SK-N-SH treated with all-trans-retinoic acid at 6 μM for 48 hours (cell line): ENCODE measurements around the gene CD96.

Experiments
- ATAC-seq: fragments of 200-7000 bp; cut with Tn5 transposase; 3 replicates; pipeline ENCODE4 v1.9.1; 2020; ENCODE audit warnings: mild to moderate bottlenecking, moderate library complexity
- ARNTL ChIP-seq: fragments of 450-650 bp; formaldehyde crosslinking; IDR thresholded peaks from 2 replicates; pipeline ENCODE4 v1.5.0; 2020; ENCODE audit warnings: low read depth, mild to moderate bottlenecking, moderate library complexity, borderline replicate concordance
- CSDC2 ChIP-seq: fragments of 250-450 bp; sonication (Bioruptor Pico); IDR thresholded peaks from 2 replicates; pipeline ENCODE4 v1.5.0; 2020; ENCODE audit warnings: mild to moderate bottlenecking, moderate library complexity
- ISL1 ChIP-seq: fragments of 250-450 bp; sonication (Bioruptor Pico); IDR thresholded peaks from 2 replicates; pipeline ENCODE4 v2.1.2; 2022; ENCODE audit warnings: mild to moderate bottlenecking, moderate library complexity
- OSR1 ChIP-seq: fragments of 250-450 bp; sonication (Bioruptor Pico); IDR thresholded peaks from 2 replicates; pipeline ENCODE4 v1.8.0; 2022; ENCODE audit warnings: moderate library complexity, mild to moderate bottlenecking, inconsistent platforms
- PPARA ChIP-seq: fragments of 250-450 bp; sonication (Bioruptor Pico); IDR thresholded peaks from 2 replicates; pipeline ENCODE4 v1.5.0; 2020; ENCODE audit warnings: mild to moderate bottlenecking, borderline replicate concordance
- RARB ChIP-seq: fragments of 250-450 bp; sonication (Bioruptor Pico); IDR thresholded peaks from 2 replicates; pipeline ENCODE4 v1.8.0; 2021; ENCODE audit warnings: mild to moderate bottlenecking, moderate library complexity
- SNAI2 ChIP-seq: fragments of 250-450 bp; sonication (Bioruptor Pico); IDR thresholded peaks from 2 replicates; pipeline ENCODE4 v1.5.0; 2020; ENCODE audit warnings: mild to moderate bottlenecking, moderate library complexity
- TOX ChIP-seq: fragments of 250-450 bp; sonication (Bioruptor Pico); IDR thresholded peaks from 2 replicates; pipeline ENCODE4 v1.8.0; 2021; ENCODE audit warnings: mild to moderate bottlenecking, moderate library complexity, borderline replicate concordance
- ZFP30 ChIP-seq: fragments of 450-650 bp; formaldehyde crosslinking; IDR thresholded peaks from 2 replicates; pipeline ENCODE4 v1.5.0; 2022; ENCODE audit warnings: mild to moderate bottlenecking, moderate library complexity
- ZNF70 ChIP-seq: fragments of 450-650 bp; formaldehyde crosslinking; IDR thresholded peaks from 2 replicates; pipeline ENCODE4 v1.5.0; 2020; ENCODE audit warnings: mild to moderate bottlenecking, moderate library complexity
- ZNF8 ChIP-seq: fragments of 450-650 bp; formaldehyde crosslinking; IDR thresholded peaks from 2 replicates; pipeline ENCODE4 v1.5.0; 2020; ENCODE audit warnings: mild to moderate bottlenecking, moderate library complexity
- TF ChIP-seq, protein P1 (sequence below): fragments of 250-450 bp; sonication (Bioruptor Pico); IDR thresholded peaks from 2 replicates; pipeline ENCODE4 v1.5.1; 2021; ENCODE audit warnings: mild to moderate bottlenecking, moderate library complexity
- TF ChIP-seq, protein P2 (sequence below): fragments of 250-450 bp; sonication (Bioruptor Pico); IDR thresholded peaks from 2 replicates; pipeline ENCODE4 v1.8.0; 2020; ENCODE audit warnings: mild to moderate bottlenecking, moderate library complexity, borderline replicate concordance
- TF ChIP-seq, protein P3 (sequence below): fragments of 250-450 bp; sonication (Bioruptor Pico); IDR thresholded peaks from 2 replicates; pipeline ENCODE4 v1.8.0; 2021; ENCODE audit warnings: low read depth, mild to moderate bottlenecking, moderate library complexity, borderline replicate concordance
- TF ChIP-seq, protein P4 (sequence below): fragments of 250-450 bp; sonication (Bioruptor Pico); IDR thresholded peaks from 2 replicates; pipeline ENCODE4 v1.5.0; 2020; ENCODE audit warnings: mild to moderate bottlenecking, moderate library complexity

CD96 gene

DNA sequence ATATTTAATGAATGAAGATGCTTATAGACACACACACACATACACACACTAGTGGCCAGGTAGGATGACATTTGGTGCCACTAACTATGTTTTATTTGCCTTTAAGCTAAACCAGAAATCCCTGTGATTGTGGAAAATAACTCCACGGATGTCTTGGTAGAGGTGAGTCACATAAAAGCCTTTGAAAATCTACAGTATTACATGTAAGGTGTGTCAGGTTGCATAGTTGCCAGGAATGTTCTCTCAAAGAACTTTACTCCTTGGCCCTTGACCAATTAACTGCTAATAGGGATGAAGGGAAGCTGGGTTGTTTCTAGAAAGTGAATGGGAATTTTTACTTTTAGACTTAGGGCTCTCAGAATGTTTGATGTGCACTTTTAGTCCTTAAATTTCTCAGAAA is 43.2 kb downstream of the CD96 start:
- TF ChIP-seq ZFP30 (CRISPR knock-in tag), result no peak
- no peak for ATAC-seq

DNA sequence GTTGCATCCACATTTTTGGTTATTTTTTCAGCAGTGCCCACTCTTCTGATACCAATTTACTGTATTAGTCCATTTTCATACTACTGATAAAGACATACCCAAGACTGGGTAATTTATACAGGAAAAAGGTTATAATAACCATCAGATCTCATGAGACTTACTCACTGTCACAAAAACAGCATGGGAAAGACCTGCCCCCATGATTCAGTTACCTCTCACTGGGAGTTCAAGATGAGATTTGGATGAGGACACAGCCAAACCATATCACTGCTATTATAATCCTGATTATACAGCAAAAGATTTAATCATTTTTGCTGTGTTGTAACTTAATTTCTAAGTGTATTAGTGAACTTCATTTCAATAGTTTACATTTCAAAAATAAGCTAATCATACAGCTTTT is 46.5 kb downstream of the CD96 start:
- TF ChIP-seq CSDC2 (no peak), ZNF8 (CRISPR knock-in tag) (no peak), TOX (CRISPR knock-in tag) (no peak), PPARA (CRISPR knock-in tag) (no peak), RARB (no peak)
- TF ChIP-seq, protein P1, sequence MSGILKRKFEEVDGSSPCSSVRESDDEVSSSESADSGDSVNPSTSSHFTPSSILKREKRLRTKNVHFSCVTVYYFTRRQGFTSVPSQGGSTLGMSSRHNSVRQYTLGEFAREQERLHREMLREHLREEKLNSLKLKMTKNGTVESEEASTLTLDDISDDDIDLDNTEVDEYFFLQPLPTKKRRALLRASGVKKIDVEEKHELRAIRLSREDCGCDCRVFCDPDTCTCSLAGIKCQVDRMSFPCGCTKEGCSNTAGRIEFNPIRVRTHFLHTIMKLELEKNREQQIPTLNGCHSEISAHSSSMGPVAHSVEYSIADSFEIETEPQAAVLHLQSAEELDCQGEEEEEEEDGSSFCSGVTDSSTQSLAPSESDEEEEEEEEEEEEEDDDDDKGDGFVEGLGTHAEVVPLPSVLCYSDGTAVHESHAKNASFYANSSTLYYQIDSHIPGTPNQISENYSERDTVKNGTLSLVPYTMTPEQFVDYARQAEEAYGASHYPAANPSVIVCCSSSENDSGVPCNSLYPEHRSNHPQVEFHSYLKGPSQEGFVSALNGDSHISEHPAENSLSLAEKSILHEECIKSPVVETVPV, result no peak
- TF ChIP-seq, all 23 proteins: peak for 0
- no peak for ATAC-seq

DNA sequence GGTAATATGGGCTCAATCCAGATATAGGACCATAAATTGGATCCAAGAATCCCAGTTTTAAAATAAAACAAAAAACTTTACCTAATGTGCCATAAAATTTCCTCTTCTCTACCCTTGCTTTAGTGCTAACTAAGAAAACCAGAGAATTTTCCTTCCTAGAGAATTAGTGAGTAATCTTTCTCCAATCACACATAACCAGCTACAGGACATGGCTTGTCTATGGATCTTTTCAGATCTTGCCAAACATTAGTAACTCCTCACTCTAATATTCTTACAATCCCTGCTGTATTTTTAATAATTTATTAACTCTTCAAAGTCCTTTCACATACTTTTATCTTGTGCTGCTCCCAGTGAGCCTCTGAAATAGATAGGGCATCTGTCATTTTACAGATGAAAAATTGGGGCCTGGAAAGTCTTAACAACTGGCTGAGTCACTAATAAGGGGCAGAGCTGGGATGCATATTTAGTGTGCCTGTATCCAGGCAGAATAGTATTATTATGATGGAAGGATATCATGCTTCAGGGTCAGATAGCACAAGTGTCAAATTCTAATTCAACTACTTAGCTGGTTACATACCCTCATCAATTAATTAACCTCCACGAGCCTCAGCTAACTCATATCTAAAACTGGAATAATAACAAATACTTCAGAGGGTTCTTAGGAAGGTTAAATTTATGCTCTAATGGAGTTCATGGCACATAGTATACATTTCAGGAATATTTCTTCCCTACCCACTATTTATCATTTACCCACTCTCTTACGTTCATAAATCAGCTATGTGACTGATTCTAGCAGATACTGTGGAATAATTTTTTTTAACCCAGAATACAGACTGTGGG is 47.5 kb downstream of the CD96 start:
- ATAC-seq, result peak; percentile 81
- TF ChIP-seq ISL1 (CRISPR knock-in tag) (peak; percentile 51), ZNF70 (CRISPR knock-in tag) (no peak), SNAI2 (no peak)
- TF ChIP-seq, protein P1, result no peak
- TF ChIP-seq, protein P2, sequence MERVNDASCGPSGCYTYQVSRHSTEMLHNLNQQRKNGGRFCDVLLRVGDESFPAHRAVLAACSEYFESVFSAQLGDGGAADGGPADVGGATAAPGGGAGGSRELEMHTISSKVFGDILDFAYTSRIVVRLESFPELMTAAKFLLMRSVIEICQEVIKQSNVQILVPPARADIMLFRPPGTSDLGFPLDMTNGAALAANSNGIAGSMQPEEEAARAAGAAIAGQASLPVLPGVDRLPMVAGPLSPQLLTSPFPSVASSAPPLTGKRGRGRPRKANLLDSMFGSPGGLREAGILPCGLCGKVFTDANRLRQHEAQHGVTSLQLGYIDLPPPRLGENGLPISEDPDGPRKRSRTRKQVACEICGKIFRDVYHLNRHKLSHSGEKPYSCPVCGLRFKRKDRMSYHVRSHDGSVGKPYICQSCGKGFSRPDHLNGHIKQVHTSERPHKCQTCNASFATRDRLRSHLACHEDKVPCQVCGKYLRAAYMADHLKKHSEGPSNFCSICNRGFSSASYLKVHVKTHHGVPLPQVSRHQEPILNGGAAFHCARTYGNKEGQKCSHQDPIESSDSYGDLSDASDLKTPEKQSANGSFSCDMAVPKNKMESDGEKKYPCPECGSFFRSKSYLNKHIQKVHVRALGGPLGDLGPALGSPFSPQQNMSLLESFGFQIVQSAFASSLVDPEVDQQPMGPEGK (CRISPR knock-in tag), result no peak

DNA sequence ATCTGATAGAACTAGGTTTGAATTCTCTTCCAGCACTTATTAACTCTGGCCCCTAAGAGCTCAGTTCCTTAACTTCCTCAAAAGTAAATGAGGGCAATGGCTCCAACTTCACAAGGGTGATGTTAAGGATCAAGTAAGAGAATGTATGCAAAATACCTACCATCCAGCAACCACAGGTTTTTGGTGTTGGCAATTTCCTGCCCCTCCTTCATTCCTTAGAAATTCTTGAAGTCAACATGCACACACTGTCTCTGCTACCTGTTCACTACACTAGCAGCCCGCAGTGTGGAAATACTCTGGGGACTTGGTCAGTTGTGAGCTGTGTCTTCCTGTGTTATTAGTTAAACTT is 48.1 kb downstream of the CD96 start:
- peak; percentile 11; the same call in 2 of the 3 replicates for ATAC-seq
- TF ChIP-seq, protein P3, sequence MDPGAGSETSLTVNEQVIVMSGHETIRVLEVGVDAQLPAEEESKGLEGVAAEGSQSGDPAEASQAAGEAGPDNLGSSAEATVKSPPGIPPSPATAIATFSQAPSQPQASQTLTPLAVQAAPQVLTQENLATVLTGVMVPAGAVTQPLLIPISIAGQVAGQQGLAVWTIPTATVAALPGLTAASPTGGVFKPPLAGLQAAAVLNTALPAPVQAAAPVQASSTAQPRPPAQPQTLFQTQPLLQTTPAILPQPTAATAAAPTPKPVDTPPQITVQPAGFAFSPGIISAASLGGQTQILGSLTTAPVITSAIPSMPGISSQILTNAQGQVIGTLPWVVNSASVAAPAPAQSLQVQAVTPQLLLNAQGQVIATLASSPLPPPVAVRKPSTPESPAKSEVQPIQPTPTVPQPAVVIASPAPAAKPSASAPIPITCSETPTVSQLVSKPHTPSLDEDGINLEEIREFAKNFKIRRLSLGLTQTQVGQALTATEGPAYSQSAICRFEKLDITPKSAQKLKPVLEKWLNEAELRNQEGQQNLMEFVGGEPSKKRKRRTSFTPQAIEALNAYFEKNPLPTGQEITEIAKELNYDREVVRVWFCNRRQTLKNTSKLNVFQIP (CRISPR knock-in tag), result no peak
- no peak for TF ChIP-seq ARNTL
- TF ChIP-seq OSR1 (CRISPR knock-in tag), result no peak
- TF ChIP-seq, protein P4, sequence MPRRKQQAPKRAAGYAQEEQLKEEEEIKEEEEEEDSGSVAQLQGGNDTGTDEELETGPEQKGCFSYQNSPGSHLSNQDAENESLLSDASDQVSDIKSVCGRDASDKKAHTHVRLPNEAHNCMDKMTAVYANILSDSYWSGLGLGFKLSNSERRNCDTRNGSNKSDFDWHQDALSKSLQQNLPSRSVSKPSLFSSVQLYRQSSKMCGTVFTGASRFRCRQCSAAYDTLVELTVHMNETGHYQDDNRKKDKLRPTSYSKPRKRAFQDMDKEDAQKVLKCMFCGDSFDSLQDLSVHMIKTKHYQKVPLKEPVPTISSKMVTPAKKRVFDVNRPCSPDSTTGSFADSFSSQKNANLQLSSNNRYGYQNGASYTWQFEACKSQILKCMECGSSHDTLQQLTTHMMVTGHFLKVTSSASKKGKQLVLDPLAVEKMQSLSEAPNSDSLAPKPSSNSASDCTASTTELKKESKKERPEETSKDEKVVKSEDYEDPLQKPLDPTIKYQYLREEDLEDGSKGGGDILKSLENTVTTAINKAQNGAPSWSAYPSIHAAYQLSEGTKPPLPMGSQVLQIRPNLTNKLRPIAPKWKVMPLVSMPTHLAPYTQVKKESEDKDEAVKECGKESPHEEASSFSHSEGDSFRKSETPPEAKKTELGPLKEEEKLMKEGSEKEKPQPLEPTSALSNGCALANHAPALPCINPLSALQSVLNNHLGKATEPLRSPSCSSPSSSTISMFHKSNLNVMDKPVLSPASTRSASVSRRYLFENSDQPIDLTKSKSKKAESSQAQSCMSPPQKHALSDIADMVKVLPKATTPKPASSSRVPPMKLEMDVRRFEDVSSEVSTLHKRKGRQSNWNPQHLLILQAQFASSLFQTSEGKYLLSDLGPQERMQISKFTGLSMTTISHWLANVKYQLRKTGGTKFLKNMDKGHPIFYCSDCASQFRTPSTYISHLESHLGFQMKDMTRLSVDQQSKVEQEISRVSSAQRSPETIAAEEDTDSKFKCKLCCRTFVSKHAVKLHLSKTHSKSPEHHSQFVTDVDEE, result no peak
- no peak for TF ChIP-seq SNAI2
- TF ChIP-seq, protein P2 (CRISPR knock-in tag), result no peak
- TF ChIP-seq ZFP30 (CRISPR knock-in tag), result no peak
